DMS 273 (cell line): Measurements from ENCODE around the gene PPP1R3A.

Experiments used
- DNase-seq: peaks from one replicate; lab custom pipeline; 2025; ENCODE audit not compliant: unreplicated experiment; lab: John Stamatoyannopoulos, UW

Gene PPP1R3A

DNA sequence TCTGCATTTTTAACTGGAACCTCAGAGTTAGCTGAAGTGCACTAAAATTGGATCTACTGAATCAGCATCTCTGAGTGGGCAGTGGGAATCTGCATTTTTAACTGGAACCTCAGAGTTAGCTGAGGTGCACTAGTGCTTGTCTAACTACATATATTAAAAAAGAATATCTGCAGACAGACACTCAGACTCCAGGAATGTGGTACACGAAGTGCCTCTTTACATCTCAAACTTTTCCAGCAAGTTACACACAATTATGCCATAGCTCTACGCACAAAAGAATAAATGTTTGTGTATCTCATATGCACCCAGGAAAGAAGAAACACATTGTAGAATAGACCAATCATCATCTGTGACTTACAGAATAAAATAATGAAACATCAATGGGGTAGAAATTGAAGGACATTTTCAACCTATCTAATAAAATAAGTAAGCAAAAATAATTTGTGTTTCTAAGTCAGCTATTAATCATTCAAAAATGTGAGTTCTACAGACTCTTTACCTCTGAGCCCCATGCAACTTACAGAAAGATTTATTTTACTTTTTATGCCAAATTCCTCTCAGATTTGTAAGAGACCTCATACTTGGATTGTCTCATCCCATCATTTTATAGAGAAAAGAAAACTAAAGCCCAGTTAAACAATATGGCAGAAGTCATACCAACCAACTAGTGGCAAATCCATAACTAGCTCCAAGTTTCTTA, 28.3 kb downstream of the PPP1R3A start:
- DNase-seq = no peak

DNA sequence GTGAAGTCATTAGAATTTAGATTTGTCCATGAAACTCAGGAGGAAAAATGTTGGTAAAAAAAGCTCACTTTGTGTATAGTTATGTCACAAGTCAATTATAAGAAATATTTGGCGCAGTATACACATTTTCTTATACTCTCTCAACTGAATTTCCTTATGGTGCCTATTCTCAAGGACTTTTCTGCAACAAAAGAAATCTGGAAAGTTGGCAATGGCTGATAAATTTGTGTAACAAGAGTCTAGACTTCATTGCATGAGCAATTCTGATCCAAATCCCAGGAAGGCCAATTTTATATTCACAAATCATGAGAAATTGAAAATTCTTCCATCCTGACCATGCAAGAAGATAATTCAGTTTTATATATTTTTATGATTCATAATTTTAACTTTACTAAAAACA, 35.7 kb downstream of the PPP1R3A start:
- no peak for DNase-seq

DNA sequence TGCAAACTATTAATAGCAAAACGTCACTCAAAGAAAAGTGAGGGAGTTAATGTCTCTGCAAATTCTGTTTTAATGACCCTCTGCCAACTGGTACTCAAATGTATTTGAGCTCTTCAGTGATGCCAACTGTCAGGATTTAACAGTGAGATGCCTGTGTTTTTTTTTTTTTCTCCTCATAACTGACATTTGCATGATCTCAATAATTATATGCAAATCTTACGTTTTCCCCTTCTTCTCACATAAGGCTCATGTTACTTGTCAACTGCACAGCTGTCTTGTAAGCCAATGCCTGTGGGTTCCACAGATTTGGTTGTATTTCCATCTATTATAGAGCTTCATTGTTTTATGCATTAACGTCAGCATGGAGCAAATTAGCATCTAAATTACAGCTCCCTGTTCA, 38.2 kb downstream of the PPP1R3A start:
- DNase-seq = peak; percentile 12

DNA sequence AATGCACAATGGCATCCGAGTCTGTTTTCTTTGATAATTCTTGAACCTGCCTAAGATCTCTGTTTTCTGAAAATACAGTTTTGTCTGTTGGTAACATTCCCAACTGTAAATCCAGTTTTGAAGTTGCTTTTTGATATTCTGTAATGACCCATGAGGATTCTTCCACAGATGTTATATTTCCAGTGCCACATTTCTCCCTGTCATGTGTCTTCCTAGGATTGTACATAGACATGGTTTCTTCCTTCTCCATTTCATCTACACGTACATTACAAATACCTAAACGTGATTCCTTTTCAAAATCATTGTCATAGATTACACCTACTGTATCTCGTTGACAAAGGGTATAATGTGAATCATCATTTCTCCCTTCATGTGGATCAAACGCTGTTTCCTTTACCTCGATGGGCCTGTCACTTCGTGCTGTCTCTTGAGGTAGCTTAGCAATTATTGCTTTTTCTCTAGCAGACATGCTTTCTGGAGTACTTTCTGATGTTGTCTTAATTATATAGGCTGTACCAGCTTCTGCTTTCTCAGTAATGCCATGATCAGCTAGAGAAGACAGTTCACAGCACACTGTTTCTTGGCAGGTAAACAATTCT, 40.3 kb downstream of the PPP1R3A start:
- DNase-seq = no peak

DNA sequence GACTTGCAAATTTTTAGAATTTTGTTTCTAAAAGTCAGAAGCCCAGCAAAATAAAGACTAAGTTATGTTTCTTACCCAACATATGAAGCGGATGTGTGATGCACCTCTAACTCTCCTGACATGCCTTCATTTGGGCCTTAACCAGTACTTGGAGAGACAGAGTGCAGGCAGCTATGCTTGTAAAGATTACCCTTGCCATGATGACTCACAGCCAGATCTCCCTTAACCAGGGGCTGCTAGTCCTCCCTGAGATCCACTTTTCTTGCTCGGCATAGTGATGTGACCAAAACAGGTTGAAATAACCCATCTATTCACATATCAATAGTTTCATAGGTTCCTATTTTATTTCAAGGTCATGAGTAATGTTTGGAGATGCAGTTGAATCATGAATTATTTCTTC, 43.6 kb downstream of the PPP1R3A start:
- DNase-seq = no peak

DNA sequence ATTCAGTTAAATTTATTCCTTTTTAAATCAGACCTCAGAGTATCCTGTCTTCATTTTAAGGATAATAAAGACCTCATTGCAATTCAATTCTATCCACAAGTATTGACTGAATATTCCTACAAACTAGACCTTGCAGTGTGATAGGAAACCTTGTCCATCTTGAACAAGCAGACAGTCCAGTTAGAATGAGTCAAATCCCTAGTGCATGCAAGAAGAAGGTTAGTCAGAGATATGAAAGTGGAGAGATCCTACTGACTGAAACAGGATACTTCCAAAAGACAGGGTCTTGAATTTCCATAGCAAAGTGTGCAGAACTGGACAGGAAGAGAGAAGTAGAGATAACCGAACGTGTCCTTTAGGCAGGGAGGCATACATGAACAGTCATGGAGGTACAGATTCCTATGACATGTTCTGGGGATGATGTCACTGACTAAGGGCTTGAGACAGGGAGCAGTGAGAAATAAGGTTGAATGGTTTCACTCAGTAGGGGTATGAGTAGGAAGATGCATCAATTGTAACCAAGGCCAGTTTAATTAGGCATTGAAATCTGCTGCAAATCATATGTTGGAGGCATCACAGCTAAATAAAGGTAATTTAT, 45.2 kb downstream of the PPP1R3A start:
- no peak for DNase-seq

DNA sequence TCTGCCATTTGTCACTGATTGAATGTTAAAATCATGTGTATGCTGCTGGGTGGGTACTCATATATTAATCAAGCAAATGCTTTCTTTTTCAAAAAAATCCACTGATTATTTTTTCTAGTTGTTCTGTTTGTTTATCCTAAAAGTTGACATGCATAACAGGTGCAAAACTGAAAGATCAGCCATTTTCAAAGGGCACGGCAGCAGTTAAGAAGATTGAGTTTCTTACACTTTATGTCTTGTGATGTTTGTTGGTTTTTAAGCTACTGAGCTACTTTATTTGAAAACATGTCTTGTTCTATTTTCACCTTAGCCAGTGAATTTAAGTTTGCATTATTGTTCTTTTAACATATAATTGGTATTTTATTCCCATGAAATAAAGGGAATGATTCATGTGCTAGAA, 45.8 kb downstream of the PPP1R3A start:
- DNase-seq = no peak

DNA sequence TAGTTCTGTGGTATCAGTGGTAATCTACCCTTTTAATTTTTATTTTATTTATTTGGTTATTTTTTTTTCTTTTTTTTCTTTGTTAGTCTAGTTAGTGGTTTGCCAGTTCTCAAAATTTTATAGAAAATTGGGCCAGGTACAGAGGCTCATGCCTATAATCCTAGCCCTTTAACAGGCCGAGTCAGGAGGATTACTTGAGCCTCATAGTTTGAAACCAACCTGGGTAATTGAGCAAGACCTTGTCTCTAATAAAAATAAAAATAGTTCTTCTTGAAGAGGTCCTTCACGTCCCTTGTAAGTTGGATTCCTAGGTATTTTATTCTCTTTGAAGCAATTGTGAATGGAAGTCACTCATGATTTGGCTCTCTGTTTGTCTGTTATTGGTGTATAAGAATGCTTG, 51.5 kb downstream of the PPP1R3A start:
- no peak for DNase-seq

DNA sequence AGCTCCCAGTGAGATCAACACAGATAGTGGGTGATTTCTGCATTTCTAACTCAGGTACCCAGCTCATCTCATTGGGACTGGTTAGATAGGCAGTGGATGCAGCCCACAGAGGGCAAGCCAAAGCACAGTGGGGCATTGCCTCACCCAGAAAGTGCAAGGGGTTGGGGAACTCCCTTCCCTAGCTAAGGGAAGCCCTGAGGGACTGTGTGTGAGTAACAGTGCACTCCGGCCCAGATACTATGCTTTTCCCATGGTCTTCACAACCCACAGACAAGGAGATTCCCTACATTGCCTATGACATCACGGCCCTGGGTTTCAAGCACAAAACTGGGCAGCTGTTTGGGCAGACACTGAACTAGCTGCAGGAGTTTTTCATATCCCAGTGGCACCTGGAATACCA, 62.8 kb downstream of the PPP1R3A start:
- DNase-seq = no peak

DNA sequence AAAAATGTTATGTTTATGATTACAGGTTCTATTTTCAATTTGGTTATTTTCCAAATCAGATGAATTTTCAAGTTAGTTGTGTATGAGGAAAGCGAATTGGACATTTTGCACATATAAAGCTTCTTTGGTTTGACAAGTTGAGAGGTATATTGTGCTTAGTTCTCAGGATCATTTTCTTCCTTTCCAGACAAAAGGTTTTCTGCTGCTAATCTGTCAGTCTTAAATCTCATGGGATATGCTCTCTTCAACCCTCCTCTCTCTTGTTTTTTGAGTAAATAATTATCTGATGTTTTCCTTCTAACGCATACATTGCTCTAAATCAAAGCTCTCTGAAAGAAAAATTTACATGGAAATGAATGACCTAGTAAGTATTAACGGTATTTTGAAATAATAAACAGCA, 77.9 kb downstream of the PPP1R3A start:
- DNase-seq = no peak

DNA sequence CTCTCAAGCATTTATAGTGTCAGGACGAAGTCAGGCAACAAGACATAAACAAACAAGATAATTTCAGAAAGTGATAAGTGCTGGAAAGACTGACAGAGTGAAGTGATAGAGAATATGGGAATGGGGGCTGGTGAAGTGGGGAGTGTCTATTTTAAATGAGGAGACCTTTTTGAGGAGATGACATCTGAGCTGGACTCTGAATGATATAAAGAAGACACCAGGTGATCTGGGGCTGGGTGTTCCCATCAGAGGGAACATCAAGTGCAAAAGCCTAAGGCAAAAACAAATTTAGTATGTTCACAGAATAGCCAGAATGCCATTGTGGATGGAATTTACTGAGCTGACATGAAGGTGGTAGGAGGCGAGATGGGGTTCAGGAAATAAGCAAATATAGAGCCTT, 83.4 kb downstream of the PPP1R3A start:
- no peak for DNase-seq

DNA sequence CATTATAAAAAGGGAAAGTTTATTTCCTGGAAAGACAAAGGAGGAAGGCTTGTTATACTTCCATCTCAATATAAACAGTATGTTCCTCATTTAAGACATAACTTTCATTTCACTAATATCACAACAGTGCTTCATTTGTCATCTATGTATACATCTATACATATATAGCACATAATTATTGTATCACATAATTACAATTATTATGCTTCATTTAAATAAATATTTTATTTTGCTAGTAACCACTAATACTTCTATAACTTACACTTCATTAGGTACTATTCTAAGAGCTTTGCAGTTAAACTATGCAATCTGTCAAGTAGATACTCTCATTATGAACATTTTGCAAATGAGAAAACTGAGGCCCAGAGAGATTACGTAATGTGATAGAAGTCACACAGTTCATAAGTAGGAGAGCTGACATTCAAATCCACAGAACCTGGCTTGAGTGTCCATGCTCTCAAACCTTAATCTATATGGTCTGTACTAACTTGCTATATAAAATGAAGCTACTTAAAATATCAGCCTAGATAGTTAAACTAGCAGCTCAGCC, 86.5 kb downstream of the PPP1R3A start:
- no peak for DNase-seq

DNA sequence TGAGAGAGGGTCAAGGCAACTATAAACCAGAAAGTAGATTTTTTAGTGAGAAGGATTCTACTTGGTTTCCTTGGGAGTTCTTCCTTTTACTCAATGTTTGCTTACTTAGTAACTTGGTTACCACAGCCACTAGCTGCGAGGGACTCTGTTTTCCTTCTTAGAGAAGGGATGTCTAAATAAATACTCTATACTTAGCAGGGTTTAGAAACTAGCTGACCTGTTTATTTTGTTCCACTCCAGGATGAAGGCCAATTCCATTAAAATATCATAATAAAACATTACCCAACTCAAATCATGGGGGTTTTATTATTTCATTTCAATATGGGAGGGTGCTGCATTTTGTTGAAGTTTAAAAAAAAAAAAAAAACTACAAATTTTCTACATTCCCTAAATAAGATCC, 87.3 kb downstream of the PPP1R3A start:
- DNase-seq = no peak

DNA sequence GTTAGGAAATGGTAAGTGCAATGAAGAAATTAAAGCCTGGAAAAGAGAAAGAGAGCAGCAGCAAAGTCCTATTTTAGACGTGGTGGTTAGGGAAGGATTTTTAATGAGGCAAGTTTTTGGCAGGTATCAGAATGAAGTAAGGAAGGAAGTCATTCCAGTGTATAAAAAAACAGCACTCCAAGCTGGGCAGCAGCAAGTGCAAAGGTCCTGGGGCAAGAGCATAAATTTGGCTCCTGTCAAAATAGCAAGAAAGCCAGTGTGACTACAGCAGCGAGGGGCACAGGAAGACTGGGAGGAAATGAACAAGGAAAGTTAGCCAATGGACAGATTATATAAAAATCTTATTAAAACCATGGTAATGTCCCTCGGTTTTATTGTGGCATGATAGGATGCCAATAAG, 90.2 kb downstream of the PPP1R3A start:
- no peak for DNase-seq
